A549 (cell line): ENCODE measurements around the gene RXFP2.

ENCODE experiments used
- CEBPB ChIP-seq, 2 experiments: fragments of >200 bp in 1 of 2; sonication (Bioruptor Twin) in 1 of 2; formaldehyde crosslinking in 1 of 2; IDR thresholded peaks; 2 replicates each; pipeline ENCODE4 v1.6.1; 2012 to 2016
- CTCF ChIP-seq: fragments of >200 bp; sonication (Bioruptor Twin); formaldehyde crosslinking; IDR thresholded peaks from 3 replicates; pipeline ENCODE4 v1.5.1; 2016
- FOSL2 ChIP-seq, 2 experiments: fragments of 450-650 bp in 1 of 2; fragments of >200 bp in 1 of 2; sonication (Bioruptor Twin) in 1 of 2; formaldehyde crosslinking; IDR thresholded peaks; 2 replicates each; pipeline versions ENCODE4 v1.5.0 to v1.6.1; 2016 to 2020; ENCODE audit warnings: mild to moderate bottlenecking in 1 of 2, moderate library complexity in 1 of 2
- HOXB13 ChIP-seq: fragments of 250-450 bp; sonication (Bioruptor Pico); IDR thresholded peaks from 2 replicates; pipeline ENCODE4 v1.5.0; 2020; ENCODE audit warnings: low read depth, mild to moderate bottlenecking, moderate library complexity
- MAFK ChIP-seq: fragments of 450-650 bp; IDR thresholded peaks from 2 replicates; pipeline ENCODE4 v1.6.1; 2014; ENCODE audit not compliant: partially characterized antibody
- MAZ ChIP-seq: fragments of 150-350 bp; IDR thresholded peaks from 2 replicates; pipeline ENCODE4 v1.6.1; 2014; ENCODE audit warnings: antibody characterized with exemption, low read depth, low read length, borderline replicate concordance
- TF ChIP-seq, protein P1 (sequence below): IDR thresholded peaks from 2 replicates; pipeline ENCODE4 v1.6.1; 2012

GRCh38 chr13:31755803-31756212 lies 16.5 kb downstream of the RXFP2 start:
- TF ChIP-seq CTCF (no peak), HOXB13 (CRISPR knock-in tag) (no peak), FOSL2 (IDR thresholded peaks at IDR 0.05) (no peak), FOSL2 (CRISPR knock-in tag; IDR thresholded peaks at IDR 0.05) (no peak), CEBPB (IDR thresholded peaks at IDR 0.05) (no peak), MAZ (no peak), MAFK (no peak)
- TF ChIP-seq, protein P1, sequence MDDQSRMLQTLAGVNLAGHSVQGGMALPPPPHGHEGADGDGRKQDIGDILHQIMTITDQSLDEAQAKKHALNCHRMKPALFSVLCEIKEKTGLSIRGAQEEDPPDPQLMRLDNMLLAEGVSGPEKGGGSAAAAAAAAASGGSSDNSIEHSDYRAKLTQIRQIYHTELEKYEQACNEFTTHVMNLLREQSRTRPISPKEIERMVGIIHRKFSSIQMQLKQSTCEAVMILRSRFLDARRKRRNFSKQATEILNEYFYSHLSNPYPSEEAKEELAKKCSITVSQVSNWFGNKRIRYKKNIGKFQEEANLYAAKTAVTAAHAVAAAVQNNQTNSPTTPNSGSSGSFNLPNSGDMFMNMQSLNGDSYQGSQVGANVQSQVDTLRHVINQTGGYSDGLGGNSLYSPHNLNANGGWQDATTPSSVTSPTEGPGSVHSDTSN = no peak
